T1000 (cell line): ENCODE results near the gene ZMYND11.
"Not testable (repeated sequence)": the region's sequence is repeated elsewhere in the genome, so short reads cannot be mapped to it uniquely, and the experiment has no call there.

Experiments
- DNase-seq: peaks from one replicate; lab custom pipeline; 2025; ENCODE audit warnings: mixed read lengths; lab: John Stamatoyannopoulos, UW

ZMYND11 gene

DNA sequence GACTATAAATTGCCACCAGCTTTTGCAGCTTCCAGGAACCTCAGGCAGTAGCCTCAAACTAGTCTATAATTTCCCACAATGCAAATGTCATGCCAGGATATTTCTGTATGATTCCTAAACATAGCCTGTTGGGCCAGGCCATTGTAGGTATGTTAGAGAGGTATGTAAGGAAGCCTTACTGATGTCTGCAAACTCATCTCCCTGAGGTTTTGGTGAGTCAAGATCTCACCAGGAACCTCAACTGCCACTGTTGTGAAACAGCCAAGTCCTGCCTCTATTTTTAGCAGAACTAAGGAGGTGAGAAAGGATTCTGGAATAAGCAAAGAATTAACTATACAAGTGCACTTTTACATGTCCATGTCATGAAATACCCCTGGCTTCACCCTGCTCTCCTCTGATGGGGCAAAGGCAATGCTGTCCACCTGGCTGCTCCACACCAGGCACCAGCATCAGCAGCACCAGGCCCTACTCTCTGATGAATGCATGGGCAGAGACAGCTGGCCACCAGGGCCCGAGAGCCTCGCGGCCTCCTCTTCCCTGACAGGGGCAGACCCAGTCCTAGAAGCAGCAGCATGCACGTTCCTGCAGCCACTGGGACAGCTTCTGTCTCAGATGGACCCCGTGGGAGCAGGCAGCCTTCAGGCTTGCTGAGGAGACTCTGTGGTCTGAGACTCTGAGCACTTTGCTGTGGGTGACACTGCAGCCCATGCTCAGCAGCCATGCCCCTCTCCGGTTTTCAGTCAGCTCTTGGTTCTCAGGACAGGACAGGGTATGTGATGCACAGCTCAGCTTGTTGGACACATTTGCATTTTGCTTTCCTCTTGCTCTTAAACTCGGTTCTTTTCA, 147.3 kb downstream of the ZMYND11 start:
- DNase-seq = no peak

DNA sequence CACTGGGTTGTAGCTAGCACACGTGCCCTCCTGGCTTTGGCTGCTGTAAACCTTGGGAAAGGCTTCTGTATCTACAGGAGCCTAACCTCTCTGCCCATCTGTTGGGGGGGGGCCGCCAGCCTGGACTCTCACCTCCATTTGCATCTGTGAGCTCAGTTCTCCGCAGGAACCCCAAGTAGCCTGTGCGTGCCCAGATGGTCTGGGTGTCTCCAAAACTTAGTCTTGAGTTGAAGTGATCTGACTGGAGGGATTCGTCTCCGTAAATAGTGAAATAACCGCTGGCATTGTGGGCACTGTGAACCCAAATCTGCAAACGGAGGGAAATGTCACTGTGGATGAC, 147.9 kb downstream of the ZMYND11 start:
- DNase-seq = no peak

DNA sequence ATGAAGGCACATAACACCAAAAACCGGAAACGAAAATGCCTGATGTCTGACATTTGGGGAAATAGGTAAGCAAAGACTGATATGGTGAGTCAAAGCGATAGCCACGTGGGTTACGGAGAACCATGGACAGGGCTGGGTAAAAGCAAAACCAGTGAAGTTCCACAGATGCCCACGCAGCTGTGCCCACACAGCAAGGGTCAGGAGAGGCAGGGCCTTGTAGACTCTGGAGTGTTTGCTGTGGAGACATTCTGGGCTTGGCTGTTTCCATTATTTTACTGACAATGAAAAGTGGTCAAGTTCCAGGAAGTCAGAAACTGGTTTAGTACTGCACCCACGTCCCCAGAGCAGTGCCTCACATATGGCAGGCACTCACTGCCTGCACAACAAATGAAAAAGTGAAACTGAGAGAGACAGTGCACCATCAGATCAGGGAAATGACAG, 148.7 kb downstream of the ZMYND11 start:
- no peak for DNase-seq

DNA sequence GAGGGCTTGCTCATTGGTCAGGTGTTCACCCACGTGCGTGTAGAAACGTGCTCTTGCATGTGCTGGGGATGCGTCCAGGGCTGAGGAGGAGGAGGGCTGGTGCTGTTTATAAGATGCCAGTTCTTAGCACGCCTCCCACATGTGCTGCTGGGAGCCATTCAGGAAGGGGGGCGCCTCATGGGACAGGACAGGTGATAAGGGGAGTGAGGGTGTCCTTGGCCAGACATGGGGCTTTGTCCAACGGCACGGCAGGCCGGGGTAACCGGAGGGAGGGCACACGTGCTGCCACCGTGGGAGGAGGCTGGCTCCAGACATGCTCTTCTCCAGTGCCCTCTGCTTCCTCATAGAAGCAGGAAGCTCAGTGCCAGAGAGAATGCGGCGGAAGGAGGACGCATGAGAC, 150.0 kb downstream of the ZMYND11 start:
- DNase-seq = no peak

DNA sequence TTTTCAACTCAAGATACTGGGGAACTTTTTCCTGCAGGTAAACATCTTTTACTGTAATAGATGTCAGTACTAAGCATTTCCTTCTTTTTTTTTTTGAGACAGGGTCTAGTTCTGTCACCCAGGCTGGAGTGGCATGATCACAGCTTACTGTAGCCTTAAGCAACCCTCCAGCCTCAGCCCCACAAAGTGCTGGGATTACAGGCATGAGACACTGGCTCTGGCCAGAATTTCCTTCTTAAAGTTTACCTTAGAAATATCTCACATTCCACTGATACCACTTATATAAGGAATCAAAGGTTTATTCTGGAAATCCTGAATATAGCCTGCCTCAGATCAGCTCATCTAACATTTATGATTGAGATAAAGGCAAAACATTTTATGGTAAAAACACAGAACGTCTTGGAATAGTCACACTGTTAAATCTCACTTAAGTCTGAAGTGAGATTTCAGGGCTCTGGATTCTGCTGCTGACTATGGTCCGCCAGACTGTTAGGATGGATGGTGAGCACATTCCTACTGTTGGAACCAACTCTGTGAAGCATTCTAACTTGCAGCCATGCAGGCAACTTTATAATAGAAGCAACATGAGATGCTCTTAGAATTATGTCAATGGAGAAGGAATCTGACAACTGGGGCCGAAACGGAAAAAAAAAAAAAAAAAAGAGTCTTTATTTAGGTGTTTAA, 151.9 kb downstream of the ZMYND11 start:
- DNase-seq = no peak

DNA sequence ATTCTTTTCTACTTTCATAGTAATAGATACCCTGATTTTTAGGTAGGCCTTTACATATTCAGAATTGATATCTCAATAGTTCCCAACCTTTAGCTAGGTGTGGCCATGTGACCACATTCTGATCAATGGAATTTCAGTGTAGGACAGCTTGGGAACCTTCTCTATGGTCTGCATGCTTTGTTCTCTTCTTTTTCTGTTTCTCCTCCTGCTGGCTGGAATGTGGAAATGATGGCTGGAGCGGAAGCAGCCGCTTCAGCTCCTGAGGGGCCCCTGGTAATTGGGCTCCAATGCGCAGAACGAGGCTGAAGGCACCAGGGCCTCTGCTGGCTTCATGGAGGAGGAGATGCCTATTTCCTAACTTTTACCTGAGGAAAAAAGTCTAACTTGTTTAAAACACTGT, 152.6 kb downstream of the ZMYND11 start:
- no peak for DNase-seq

DNA sequence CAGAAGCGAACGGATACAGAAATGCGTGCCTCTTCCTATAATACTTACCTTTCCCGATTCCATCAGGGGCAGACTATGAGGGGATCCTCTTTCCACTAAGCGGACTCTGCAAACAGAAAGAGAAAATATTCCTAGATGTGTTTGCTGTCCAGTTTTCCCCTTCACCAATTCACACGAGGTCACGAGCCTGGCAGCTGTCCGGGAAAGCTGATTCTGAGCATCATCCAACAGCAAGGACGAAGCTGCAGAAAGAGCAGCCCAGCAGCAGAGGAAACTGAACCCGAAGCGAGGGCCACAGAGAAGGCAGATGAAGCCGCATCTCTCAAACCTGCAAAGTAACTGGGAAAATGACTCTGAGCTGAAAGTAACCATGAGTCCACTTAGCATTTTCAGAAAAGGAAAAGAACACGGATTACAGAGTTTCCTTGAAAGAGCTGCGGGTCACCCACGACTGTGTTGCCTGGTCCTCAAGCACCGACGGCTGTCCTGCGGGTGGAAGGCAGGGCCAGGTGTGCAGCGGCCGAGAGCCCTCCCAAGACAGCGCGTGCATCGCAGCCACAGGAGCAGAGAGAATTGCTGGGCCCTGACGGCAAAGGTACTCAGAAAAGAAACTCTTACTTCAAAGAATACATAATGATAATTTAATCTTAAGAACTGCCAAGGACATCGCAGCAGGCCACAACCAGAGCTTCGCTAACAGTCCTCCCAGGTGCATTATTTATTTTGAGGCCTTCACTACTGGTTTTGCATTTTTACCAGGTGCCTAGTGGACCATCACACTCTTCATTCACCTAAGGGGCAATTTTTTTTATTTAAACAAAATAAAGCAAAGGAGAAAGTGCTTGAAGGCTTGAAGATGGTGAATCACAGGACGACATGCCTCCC, 153.3 kb downstream of the ZMYND11 start:
- DNase-seq = no peak

DNA sequence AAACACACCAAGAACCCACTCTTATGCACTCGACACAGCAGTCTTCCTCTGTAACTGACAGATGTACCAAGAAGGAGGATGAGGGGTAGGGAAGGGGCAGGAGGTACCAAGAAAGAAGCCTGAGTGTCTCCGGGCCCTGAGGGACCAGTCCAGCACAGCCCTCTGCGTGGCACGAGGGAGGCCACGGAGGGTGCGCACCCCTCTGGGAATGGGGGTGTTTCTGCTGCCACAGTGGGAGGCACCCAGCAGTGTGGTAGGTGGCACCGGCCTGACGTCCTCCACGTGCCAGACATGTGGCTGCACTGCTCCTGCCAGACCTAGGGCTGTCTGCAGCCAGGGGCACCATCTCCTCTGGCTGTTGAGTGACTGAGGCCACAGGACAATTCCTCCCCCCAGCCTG, 154.3 kb downstream of the ZMYND11 start:
- DNase-seq = no peak

DNA sequence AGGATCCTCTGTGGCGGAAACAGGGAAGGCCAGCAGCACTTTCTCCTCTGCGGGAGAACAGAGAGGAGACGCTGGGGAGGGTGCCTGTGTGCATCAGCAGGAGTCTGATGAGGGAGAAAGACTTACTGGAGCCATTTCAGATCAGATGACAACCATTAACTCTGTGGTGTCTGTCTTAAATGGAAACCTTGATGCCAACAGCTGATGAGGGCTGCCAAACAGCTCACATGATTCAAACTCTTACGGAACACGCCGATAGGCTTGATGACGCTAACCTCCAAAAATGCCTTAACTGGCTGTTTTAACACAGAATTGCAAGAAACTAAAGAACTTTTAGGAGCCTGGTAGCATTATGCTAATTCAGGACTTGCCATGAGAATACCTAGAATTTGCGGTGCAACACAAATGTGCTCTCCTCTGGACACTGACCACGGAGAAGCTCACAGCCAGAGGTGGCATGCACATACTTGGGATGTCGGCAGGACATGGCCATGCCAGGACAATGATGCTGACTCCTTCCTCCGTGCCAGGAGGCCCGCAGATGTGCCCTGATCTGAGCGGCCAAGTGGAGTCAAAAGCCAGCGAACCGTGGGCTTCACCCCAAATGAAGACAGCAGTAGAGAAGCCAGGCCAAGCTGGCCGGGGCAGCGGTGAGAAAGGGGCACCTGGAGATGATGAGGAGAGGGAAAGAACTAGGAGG, 154.9 kb downstream of the ZMYND11 start:
- DNase-seq = no peak

DNA sequence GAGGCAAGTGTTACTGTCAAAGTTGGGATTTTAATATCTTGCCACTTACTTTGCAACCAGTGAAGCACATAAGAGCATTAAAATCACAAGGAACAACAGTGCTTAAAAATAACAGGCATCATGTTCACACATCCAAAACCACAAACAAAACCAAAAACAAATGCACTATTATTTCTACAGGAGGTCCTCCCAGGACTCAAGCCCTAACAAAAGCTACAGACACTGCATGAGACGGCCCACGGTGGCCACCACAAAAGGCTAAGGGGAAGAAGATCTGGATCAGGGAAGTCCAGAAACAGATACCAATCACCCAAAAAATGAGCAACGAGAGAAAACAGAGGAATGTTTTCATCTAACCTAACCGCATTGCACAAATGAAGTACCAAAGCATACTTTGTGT, 158.4 kb downstream of the ZMYND11 start:
- no peak for DNase-seq

DNA sequence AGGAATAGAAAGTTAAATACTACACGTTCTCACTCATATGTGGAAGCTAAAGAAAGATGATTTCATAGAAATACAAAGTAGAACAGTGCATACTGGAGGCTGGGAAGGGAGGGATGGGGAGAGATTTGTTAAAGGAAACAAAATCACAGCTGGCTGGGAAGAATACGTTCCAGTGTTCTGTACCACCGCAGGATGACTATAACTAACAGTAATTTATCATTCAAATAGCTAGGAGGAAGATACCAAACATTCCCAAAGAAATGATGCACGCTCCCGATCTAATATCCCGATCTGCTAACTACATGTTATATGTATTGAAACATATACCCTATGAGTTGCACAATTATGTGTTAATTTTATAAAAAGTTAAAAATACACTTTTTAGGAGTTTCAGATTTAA, 162.3 kb downstream of the ZMYND11 start:
- DNase-seq = no peak

DNA sequence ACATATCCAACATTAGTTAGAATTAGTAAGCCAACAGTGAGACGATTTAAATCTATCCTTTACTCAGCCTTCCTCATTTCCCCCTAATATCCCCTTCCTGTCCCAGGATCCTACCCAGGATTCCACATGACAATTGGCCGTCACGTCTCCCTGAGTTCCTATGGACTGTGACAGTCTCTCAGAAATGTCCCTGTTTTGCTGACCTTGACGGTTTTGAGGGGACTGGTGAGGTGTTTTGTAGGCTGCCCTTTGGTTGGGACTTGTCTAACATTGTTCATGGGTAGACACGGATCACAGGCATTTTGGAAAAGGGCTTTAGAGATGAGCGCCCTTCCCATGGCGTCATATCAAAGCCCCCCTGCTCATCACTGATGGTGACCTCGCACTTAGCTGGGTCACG, 162.8 kb downstream of the ZMYND11 start:
- no peak for DNase-seq

DNA sequence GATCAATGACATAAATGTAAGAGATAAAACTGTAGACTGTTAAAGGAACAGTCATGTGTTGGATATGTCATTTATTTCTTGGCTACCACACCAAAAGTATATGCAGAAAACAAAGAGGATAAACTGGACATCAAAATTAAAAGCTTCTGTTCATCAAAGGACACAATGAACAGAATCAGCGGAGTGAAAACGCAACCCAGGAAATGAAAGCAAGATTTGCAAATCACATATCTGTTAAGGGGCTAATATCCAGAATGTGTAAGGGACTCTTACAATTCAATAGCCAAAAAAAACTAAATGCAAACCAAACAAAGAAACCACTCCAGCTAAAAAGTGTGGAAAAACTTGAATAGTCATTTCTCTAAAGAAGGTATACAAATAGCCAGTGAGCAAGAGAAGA, 164.3 kb downstream of the ZMYND11 start:
- DNase-seq = no peak

DNA sequence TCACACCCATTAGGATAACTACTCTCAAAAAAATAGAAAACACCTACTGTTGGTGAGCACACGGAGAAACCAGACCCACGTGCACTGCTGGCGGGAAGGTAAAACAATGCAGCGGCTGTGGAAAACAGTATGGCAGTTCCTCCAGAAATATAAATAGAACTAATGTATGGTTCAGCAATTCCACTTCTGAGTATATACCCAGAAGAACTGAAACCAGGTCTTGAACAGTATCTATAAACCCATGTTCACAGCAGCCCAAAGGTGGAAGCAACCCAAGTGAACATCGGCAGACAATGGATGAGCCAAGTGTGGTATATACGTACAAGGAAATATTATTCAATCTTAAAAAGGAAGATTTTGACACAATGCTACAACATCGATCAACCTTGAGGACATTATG, 164.7 kb downstream of the ZMYND11 start:
- no peak for DNase-seq

DNA sequence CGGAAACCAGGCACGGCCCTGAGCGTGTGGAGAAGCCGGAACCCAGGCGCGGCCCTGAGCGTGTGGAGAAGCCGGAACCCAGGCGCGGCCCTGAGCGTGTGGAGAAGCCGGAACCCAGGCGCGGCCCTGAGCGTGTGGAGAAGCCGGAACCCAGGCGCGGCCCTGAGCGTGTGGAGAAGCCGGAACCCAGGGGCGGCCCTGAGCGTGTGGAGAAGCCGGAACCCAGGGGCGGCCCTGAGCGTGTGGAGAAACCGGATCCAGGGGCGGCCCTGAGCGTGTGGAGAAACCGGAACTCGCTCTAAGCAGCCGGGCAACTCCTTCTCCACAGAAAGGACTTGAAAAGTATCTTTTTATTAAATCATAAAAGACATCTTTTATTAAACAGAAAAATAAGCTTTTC, 165.3 kb downstream of the ZMYND11 start:
- DNase-seq = not testable (repeated sequence)

DNA sequence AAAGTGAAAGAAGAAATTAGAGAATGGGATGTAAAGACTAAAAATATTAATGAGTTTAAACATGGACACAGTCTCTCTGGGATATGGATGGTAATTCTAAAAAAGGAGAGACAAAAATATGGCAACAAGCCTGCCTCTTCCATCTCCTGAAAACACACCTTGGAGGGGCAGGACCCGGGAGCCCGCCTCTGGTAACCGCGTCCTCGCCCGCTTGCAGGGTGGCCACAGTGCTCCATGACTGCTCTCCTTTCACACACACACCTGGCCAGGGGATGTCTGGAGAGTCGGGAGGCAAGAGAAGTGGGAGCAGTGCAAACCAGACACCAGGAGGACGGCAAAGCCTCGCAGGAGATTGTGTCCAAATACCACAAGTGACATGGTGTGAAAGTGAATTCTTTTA, 166.3 kb downstream of the ZMYND11 start:
- DNase-seq = no peak
